GM19463 (cell line): ENCODE data around the gene LOXHD1.

Source experiments
- ATAC-seq: cut with Tn5 transposase; IDR thresholded peaks from one replicate; pipeline ENCODE4 v1.9.1; 2021; ENCODE audit warnings: mild to moderate bottlenecking, moderate library complexity; ENCODE audit not compliant: unreplicated experiment

The LOXHD1 gene

GRCh38 chr18:46547520-46547919, 109.5 kb downstream of the LOXHD1 start:
- no peak for ATAC-seq

GRCh38 chr18:46546111-46546640, 110.8 kb downstream of the LOXHD1 start:
- no peak for ATAC-seq

DNA sequence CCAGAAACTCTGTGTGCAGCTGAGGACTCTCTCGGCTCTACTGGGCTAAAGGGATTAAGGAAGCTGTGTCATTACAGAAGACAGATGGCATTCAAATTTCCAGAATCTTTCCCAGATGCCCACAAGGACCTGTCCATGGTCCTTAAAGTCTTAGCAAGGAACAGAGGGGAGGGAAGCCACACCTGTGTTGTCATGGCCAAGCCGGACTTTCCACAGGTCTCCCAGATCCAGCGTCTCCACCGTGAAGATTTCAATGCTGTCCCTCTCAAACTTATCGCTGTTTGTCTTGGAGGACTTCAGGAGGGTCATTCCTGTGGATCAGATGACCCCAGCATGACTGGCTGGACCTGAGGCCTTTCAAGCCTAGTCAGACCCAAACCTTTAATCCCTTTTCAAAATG, 114.5 kb downstream of the LOXHD1 start:
- ATAC-seq, result no peak

DNA sequence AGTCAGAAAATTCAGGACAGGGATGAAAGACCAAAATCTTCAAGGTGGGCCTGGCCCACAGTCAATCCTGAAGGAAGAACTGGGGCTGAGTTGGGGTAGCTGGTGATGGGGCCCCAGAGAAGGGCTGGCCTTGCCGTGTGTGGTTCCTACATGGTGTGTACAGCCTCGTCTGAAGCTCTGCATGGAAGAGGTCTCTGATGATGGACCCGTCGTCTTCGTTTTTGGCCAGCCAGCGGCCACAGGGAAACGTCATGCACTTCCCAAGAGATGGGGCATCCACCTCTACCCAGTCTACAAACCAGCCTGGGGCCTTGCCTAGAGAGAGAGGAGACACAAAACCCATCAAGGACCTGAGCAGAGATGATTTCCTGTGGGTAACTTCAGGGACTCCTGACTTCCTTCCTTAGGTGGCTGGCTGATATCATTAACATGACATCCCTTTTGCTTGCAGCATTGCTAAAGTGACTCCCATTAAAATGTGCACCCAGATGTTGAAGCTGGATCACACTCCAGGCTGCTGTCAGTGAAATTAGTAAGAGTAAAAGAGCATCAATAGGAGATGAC, 115.3 kb downstream of the LOXHD1 start:
- ATAC-seq, result no peak

GRCh38 chr18:46538376-46538775, 118.6 kb downstream of the LOXHD1 start:
- no peak for ATAC-seq

- ATAC-seq, result no peak
Observed at GRCh38 chr18:46536215-46536874, 120.7 kb downstream of the LOXHD1 start.

- no peak for ATAC-seq
Observed at GRCh38 chr18:46531482-46531881, 125.5 kb downstream of the LOXHD1 start.

DNA sequence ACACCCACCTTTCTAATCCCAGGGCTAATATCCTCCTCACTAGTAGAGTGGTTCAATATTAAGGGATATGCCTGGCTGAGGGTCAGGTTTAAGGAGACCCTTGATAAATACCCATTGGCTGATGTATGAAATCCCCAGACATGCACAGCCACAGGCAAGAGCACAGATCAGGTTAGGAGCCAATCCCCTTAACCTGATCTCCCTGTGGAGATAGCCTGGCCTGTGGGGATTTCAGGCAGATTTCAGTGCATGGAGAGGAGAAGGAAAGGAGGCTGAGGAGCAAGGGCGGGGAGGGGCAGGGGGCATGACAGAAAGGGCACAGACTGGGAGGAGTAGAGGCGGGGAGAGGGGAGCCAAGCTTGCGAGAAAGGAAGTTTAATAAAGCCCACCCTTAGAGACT, 129.0 kb downstream of the LOXHD1 start:
- ATAC-seq, result no peak

GRCh38 chr18:46519870-46520269, 137.2 kb downstream of the LOXHD1 start:
- ATAC-seq, result no peak

DNA sequence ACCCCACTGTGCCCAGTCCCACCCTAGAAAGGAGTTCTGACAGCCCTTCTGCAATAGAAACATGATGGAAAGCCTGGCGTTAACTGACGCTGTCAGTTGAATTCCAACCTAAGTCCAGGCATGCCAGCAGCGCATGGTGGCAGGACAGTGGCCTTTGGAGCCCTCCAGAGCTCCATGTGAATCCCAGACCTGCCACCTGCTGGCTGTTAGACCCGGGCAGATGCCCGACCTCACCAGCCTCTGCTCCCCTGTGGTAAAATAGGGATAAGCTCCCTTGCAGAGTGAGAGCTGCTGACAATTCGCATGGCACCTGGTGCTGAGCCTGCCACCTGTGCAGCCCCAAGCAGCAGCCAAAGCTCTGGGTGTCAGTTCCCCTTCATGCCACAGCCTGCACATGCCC, 138.6 kb downstream of the LOXHD1 start:
- ATAC-seq, result no peak

DNA sequence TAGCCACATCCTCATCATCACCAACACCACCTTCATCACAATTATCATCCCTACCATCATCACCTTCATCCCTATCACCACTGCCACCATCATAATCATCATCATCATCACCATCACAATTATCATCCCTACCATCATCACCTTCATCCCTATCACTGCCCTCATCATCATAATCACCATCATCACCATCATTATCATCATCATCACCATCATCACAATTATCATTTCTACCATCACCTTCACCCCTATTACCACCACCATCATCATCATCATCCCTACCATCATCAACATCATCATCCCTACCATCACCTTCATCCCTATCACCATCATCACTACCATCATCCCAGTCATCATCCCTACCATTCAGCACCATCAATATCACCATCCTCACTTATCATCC, 140.5 kb downstream of the LOXHD1 start:
- no peak for ATAC-seq

DNA sequence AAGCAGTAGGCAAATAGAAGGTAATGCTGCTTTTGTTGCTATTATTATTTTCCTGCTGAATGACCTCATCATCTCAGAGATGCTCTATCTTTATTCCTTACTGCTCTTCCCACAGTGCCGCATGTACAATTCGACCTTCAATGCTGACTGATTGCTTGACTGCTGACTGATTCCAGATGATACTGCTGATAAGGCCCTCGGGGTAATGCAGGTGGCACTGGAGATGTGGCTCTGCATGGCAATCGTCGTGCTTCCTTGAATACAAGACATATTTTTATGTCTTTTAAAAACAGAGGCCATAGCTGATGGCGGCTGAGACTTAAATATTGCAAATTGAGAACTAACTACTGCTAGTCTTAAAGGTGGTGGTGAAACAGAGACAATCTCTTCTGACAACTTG, 146.6 kb downstream of the LOXHD1 start:
- no peak for ATAC-seq

DNA sequence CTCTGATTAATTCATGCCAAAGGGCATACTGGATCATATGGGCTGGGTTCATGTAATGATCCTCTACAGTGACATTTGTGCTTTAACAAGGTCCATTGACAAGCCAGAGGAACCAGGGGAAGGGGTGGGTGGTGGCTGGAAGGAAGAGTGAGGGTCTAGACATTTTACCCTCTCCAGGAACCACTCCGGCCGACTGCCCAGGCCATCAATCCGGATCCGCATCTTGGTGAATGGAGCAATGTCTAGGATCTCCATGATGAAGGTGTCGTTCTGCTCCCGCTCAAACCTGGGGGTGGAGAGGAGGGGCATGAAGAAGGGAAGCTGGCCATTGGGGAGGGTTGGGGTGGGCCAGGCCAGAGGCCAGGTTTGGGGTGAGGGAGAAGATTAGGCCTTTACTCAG, 147.5 kb downstream of the LOXHD1 start:
- ATAC-seq, result no peak

DNA sequence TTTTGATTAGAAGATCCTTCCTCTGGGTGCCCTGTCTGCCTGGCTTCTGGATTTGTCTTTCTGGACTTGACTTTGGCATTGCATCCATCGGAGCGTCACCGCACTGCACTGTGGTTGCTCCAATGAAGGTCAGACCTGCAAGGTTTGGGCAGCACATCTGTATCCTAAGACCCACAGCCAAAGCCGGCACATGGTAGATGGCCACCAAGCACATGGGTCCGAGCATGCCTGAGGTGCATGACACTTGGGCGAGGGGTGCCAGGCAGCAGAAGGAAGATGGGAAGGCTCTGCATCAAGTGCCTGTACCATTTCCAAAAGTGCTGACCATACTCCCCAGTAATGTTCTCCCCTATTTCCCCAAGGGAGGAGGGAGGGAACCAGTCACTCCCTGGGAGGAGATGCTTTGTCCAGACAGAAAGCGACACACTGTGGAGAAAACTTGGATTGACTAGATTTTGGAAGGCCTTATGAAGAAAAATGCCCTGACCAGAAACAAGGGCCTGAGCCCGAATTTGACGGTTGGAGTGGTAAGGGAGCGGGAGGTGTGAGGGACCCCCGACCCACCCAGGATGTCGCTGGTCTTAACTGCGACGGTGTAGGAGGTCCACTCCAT, 149.9 kb downstream of the LOXHD1 start:
- no peak for ATAC-seq

GRCh38 chr18:46502444-46502843, 154.6 kb downstream of the LOXHD1 start:
- no peak for ATAC-seq

DNA sequence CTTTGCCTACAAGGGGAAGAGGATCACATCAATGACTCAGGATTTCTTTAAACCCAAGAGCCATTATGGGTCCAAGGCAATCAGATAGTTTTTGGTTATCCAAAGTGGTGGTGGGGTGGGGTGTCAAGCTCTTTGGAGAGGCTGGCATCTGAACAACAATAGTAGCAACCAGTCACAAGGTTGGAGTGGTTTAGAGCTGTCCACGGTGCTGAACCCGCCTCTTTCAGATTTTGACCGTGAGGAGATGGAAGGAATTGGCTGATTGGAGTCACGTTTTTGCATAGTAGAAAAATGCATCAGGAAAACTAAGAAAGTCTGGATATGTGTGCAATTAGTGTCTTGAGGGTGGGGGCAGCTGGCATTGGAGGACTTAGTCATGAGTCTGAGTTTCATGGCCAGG, 159.9 kb downstream of the LOXHD1 start:
- ATAC-seq, result no peak

DNA sequence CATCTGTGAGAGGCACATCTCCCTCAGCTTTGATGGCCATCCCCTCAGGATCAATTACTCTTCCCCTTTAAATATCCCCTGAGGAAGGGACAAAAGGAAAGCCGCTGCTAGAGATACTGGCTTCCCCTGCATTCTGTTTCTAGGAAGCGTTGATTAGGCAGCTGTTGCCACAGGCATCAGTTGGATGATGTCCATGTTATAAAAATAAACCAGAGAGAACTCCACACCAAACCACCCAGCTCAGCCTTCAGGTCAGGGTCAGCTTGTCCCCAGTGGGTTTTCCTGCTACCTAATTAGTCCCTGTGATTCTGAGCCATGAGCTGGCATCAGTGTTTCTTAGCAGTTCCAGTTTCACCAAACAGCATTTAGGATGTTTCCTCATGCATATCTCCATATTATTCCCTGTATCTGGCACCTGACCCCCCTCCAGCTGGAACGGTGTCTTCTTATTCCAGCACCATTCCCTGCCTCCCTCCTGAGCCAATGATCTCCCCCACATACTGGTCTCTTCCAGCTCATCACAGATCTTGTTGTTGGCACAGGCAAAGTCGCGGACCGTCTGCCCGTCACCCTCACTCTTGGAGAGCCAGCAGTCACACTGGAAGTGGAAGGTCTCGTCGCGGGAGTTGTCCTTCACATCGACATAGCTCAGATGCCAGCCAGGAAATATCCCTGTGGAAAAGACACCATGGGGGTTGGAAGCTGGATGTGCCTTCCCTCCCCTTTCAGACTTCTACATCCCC, 168.4 kb downstream of the LOXHD1 start:
- ATAC-seq, result no peak

DNA sequence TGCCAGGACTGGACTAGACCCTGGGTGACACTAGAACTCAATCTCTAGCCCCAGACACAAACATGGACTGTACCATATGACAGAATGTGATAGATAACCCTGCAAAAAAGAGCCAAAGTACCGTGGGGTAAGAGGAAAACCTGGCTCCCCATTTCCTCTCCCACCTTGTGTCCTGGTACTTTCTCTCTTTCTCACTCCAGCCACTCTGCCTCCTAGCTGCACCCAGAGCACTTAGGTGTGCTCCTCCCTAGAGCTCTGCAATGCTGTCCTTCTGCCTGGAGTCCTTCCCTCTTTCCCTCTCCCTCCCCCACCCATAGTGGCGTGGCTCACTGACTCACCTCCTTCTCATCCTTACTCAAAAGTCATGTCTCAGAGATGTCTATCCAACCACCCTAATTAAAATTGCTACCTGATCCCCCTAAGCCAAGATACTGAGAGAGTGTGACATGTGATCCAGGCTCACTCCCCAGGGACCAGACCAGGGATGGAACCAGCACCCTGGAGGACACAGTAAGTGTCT, 171.3 kb downstream of the LOXHD1 start:
- ATAC-seq, result no peak

DNA sequence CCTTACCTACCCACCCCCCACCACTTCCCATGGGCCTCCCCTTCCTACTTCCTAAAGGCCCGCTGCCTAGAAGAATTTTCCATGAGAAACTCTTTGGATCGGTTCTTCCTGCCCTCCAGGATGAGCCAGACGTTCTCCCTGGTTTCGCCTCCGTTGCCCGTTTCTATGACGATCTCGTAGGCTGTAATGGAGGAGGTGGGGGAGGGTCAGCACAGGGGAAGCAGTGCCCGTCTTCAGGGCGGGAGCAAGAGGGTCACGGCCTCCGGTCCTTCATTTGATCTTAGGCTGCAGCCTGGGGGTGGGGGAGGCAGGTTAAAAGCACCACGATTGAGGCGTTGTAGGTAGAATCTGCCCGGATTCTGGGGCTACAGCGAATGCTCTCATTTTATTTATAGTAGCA, 172.0 kb downstream of the LOXHD1 start:
- no peak for ATAC-seq

GRCh38 chr18:46482831-46483230, 174.2 kb downstream of the LOXHD1 start:
- no peak for ATAC-seq

GRCh38 chr18:46481847-46482245, 175.2 kb downstream of the LOXHD1 start:
- no peak for ATAC-seq
